Measurements from ENCODE around the gene HSD17B7.
"Not testable (repeated sequence)": the region's sequence is repeated elsewhere in the genome, so short reads cannot be mapped to it uniquely, and the experiment has no call there.

DNA sequence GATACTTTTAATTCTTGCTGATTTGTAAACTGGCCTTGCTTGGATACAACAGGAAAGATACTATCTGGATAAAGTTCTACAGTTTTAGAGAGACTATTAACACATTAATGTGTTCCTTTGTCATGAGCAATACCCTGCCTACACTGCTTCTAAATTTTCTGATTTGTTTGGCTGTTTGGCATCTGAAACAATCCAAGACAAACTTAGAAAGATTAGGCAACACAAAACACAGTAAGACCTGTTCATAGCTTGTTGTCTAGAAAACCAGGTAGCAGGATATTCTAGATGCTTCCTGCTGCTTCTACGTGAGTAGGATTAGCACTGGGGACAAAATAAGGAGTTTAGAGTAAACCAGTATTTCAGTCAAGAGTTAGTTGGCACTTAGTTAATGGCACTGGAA lies 5.6 kb upstream of the HSD17B7 start:
- TF ChIP-seq CTCF (IDR thresholded peaks at IDR 0.05); POLR2AphosphoS5 (IDR thresholded peaks at IDR 0.05; ENCODE audit: insufficient read depth in 1 of 2, low read depth in 1 of 2): not testable (repeated sequence)

Measured in vagina (tissue), 2 donors.